BJ (cell line): Measurements from ENCODE around the gene TTC12. TPM values are rescaled to one million over a fixed set of nuclear protein-coding genes. Genes with fewer than 3 reads are reported as not detected.

Experiments used
- CTCF ChIA-PET: fragments of 350-600 bp; formaldehyde crosslinking; extraction: SDS; loops from one replicate; lab custom pipeline; 2021; ENCODE audit warnings: antibody characterized with exemption, inconsistent platforms; lab: Yijun Ruan, JAX
- POLR2A ChIA-PET: fragments of 300-600 bp; sonication (Branson Sonifier 250); formaldehyde crosslinking; extraction: SDS; loops from one replicate; lab custom pipeline; 2021; ENCODE audit warnings: antibody characterized with exemption; lab: Charles Lee
- DNase-seq: peaks from one replicate; pipeline ENCODE4 v3.0.0-alpha.2; 2011; ENCODE audit warnings: low read depth
- H3K27me3 ChIP-seq: 2 replicates; pipeline ENCODE4 v1.6.0; 2011; ENCODE audit warnings: low read length; ENCODE audit not compliant: control insufficient read depth, insufficient read depth
- H3K36me3 ChIP-seq: 2 replicates; pipeline ENCODE4 v1.5.1; 2011; ENCODE audit warnings: low read length; ENCODE audit not compliant: control insufficient read depth, insufficient read depth
- H3K4me3 ChIP-seq: 2 replicates; pipeline ENCODE4 v1.5.1; 2011; ENCODE audit warnings: low read depth, mild to moderate bottlenecking, control low read depth, low read length
- CTCF ChIP-seq: IDR thresholded peaks from 2 replicates; pipeline ENCODE4 v1.5.1; 2011; ENCODE audit warnings: low read depth, mild to moderate bottlenecking, control low read depth, inconsistent platforms, low read length, moderate library complexity; ENCODE audit not compliant: insufficient read depth
- polyA plus RNA-seq: library from polyadenylated mRNA; depleted of rRNA; stranded (reverse); fragments of >200 nt; gene quantifications from 2 replicates; pipeline ENCODE4 v1.2.3, GENCODE V29; 2011

The TTC12 gene
- polyA plus RNA-seq, 1 experiment: 14.0 TPM

- Histone ChIP-seq H3K36me3 (no peaks in the 10 kb centered on the region), H3K27me3 (no peaks in the 10 kb centered on the region; the same call in 1 of the 2 replicates), H3K4me3 (no peak overlapping the region)
- TF ChIP-seq CTCF: no peak
- POLR2A ChIA-PET: no interaction called here
- DNase-seq: no peak
- CTCF ChIA-PET: interaction anchor here (1.0 to 1.7 kb wide), 2 partner anchors 11 to 319 kb away, joined by 3 to 4 read pairs; no protein-coding TSS in a partner anchor
Observed at GRCh38 chr11:113278481-113278880, 35.9 kb upstream of the TTC12 start.

- no peaks in the 10 kb centered on the region; the same call in 1 of the 2 replicates for H3K27me3 ChIP-seq
- DNase-seq: no peak
- no peak overlapping the region for H3K4me3 ChIP-seq
- ChIA-PET CTCF (interaction anchor here (0.5 to 1.7 kb wide), 3 partner anchors 11 to 320 kb away, joined by 3 to 4 read pairs (median 4); no protein-coding TSS in a partner anchor), POLR2A (no interaction called here)
- no peak for TF ChIP-seq CTCF
- no peaks in the 10 kb centered on the region for H3K36me3 ChIP-seq
Observed at GRCh38 chr11:113278925-113279324, 35.5 kb upstream of the TTC12 start.

- TF ChIP-seq CTCF: no peak
- POLR2A ChIA-PET: no interaction called here
- CTCF ChIA-PET: interaction anchor here (0.5 to 1.7 kb wide), 2 partner anchors 10 to 117 kb away, joined by 4 read pairs; no protein-coding TSS in a partner anchor
- Histone ChIP-seq H3K4me3 (no peak overlapping the region), H3K36me3 (no peaks in the 10 kb centered on the region), H3K27me3 (no peaks in the 10 kb centered on the region; the same call in 1 of the 2 replicates)
- no peak for DNase-seq
Observed at GRCh38 chr11:113279591-113279990, 34.8 kb upstream of the TTC12 start.

- POLR2A ChIA-PET: no interaction called here
- no peak for DNase-seq
- Histone ChIP-seq H3K27me3 (no peaks in the 10 kb centered on the region; the same call in 1 of the 2 replicates), H3K36me3 (no peaks in the 10 kb centered on the region), H3K4me3 (no peak overlapping the region)
- CTCF ChIA-PET: interaction anchor here (0.7 to 2.7 kb wide), 4 partner anchors 8 to 693 kb away, joined by 3 to 9 read pairs (median 4); no protein-coding TSS in a partner anchor
- no peak for TF ChIP-seq CTCF
Observed at GRCh38 chr11:113281052-113281725, 33.2 kb upstream of the TTC12 start.

- no peak overlapping the region for H3K4me3 ChIP-seq
- DNase-seq: no peak
- no peaks in the 10 kb centered on the region for H3K36me3 ChIP-seq
- CTCF ChIA-PET: interaction anchor here (0.6 to 2.7 kb wide), 3 partner anchors 8 to 695 kb away, joined by 3 to 9 read pairs (median 3); no protein-coding TSS in a partner anchor
- no peaks in the 10 kb centered on the region; the same call in 1 of the 2 replicates for H3K27me3 ChIP-seq
- no peak for TF ChIP-seq CTCF
- POLR2A ChIA-PET: no interaction called here
Observed at GRCh38 chr11:113282898-113283437, 31.4 kb upstream of the TTC12 start.
